Stomach (tissue), 4 donors: ENCODE measurements around the gene KSR2.

ENCODE experiments used
- POLR2A ChIP-seq, 4 donors: fragments of 450-650 bp; IDR thresholded peaks; one replicate each; pipeline ENCODE4 v1.6.1; 2016; ENCODE audit warnings: antibody characterized with exemption in 4 of 4, control low read depth in 2 of 4, mild to moderate bottlenecking in 1 of 4, moderate library complexity in 1 of 4
- POLR2AphosphoS5 ChIP-seq, 3 donors: sonication (generic); formaldehyde crosslinking; IDR thresholded peaks; one replicate each; pipeline ENCODE4 v1.6.1; 2016; ENCODE audit warnings: antibody characterized with exemption in 3 of 3
- TF ChIP-seq, protein P1 (sequence below), 7 experiments: fragments of 450-650 bp in 4 of 7; fragments of 200-600 bp in 3 of 7; sonication (generic) in 3 of 7; IDR thresholded peaks; one replicate each; pipeline ENCODE4 v1.5.1; 2016 to 2019; ENCODE audit warnings: antibody characterized with exemption in 7 of 7, control low read depth in 2 of 7, mild to moderate bottlenecking in 1 of 7

GRCh38 chr12:117688446-117688845, 280.3 kb downstream of the KSR2 start:
- TF ChIP-seq, protein P1, sequence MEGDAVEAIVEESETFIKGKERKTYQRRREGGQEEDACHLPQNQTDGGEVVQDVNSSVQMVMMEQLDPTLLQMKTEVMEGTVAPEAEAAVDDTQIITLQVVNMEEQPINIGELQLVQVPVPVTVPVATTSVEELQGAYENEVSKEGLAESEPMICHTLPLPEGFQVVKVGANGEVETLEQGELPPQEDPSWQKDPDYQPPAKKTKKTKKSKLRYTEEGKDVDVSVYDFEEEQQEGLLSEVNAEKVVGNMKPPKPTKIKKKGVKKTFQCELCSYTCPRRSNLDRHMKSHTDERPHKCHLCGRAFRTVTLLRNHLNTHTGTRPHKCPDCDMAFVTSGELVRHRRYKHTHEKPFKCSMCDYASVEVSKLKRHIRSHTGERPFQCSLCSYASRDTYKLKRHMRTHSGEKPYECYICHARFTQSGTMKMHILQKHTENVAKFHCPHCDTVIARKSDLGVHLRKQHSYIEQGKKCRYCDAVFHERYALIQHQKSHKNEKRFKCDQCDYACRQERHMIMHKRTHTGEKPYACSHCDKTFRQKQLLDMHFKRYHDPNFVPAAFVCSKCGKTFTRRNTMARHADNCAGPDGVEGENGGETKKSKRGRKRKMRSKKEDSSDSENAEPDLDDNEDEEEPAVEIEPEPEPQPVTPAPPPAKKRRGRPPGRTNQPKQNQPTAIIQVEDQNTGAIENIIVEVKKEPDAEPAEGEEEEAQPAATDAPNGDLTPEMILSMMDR (IDR thresholded peaks at IDR 0.05): no peak
- TF ChIP-seq POLR2AphosphoS5 (IDR thresholded peaks at IDR 0.05) (no peak), POLR2A (IDR thresholded peaks at IDR 0.05) (no peak)
